ENCODE data around the gene POLR2F. TPM values are rescaled to one million over a fixed set of nuclear protein-coding genes. Genes with fewer than 3 reads are reported as not detected.
"Not testable (repeated sequence)": the region's sequence is repeated elsewhere in the genome, so short reads cannot be mapped to it uniquely, and the experiment has no call there.

POLR2F gene
- total RNA-seq, 2 donors from 2014 or later, result 51.1 to 60.2 TPM

DNA sequence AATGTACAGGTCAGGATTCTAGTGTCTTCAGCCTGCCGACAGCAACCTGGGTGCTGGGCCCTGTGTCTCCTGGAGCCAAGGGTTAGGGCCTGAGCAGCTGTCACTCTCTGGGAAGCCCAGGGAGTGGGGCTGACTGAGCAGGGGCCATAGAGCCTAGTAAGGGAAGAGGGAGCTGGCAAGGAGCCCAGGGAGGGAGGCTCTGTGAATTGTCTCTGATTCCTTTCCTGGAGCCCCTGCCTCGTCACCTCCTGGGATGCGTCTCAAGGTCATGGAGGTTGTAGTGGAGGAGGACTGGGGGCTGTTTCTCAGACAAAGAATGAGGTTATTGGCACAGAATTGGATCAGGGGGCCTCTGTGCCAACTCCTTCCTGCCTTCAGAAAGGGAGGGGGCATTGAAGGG, 19.0 kb downstream of the POLR2F start:
- DNase-seq, result no peak
- intact Hi-C loops (cut with DNase I, micrococcal nuclease), result no loop called here
- ATAC-seq, result no peak

DNA sequence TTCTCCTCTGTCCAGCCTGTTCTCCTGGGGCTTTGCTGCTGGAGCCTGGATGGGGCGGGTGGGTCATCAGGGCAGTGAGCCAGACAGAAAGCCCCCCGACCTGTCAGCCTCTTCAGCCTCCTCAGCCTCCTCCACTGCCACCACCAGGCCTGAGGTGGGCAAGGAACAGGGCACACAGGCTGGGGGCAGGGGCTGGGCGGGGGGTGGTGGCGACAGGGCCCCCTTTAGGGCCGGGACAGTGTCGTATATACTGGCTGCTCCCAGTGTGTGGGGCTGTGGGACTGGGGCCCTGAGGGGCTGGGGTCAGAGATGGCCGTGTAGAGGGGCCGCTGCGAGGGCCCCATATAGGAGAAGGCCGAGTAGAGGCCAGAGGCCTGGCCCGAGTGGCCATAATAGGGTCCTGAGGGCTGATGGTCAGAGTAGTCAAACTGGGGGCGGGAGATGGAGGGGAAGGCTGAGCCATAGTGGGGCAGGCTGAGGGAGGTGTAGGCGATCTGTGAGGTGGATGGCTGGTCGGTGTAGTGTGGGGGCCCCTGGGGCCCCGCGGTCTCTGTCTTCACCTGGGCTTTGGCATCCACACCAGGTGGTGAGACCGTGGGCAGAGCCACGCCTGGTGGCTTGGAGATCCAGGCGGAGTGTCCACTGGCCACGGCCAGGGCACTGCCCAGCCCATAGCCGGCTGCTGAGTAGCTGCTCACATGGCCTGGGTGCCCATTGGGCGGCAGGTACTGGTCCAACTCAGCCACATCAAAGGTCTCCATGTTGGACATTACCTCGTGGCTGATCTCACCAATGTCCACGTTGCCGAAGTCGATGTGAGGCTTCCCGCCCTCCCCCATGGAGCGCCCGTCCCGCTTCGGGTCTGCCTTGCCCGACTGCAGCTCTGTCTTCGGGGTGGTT, 20.0 kb downstream of the POLR2F start:
- DNase-seq (no peak), ATAC-seq (no peak)
- intact Hi-C loops (cut with DNase I, micrococcal nuclease), result no loop called here

GRCh38 chr22:37975153-37975552, 21.7 kb downstream of the POLR2F start:
- ATAC-seq, result no peak
- DNase-seq, result no peak
- intact Hi-C loops (cut with DNase I, micrococcal nuclease), result no loop called here

- DNase-seq; intact Hi-C loops (cut with DNase I, micrococcal nuclease); ATAC-seq: not testable (repeated sequence)
These were observed 22.5 kb downstream of the POLR2F start for GRCh38 chr22:37976022-37976421.

GRCh38 chr22:37976547-37976946, 23.0 kb downstream of the POLR2F start:
- ATAC-seq (no peak), DNase-seq (no peak)
- intact Hi-C loops (cut with DNase I, micrococcal nuclease), result no loop called here

- intact Hi-C loops (cut with DNase I, micrococcal nuclease), result no loop called here
- ATAC-seq (no peak), DNase-seq (no peak)
These were observed 26.3 kb downstream of the POLR2F start for GRCh38 chr22:37979782-37980181.

GRCh38 chr22:37981282-37982011, 27.9 kb downstream of the POLR2F start:
- peak; percentile 37 to 40 for DNase-seq
- intact Hi-C loops (cut with DNase I, micrococcal nuclease), result no loop called here
- peak; percentile 92 for ATAC-seq

DNA sequence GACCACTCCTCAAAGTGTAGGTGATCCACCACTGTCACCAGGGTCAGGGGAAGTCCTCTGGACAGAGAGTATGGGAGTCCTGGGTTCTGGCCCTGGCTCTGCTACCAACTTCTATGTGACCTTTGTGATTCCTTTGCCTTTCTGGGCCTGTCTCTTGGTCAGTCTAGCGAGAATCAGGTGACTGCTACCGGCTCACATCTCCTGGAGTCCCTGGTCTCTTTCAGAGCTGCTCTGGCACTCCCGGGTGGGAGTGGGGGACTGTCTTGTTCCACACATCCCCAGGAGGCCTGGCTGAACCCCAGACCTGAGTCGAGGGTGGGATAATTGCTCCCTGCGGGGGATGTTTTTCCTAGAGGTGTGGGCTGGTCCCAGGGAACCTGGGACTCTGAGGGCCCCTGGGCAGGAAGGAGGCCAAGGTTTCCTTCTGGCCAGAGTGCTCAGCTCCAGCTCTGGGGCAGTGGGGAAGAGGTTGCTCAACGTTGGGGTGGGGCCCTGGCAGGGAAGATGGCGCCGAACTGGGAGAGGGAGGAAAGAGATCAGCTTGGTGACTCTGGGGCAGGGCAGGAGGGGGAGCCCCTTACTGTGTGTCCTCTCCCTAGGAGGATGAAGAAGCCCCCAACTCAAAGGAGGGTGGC, 28.8 kb downstream of the POLR2F start:
- intact Hi-C loops (cut with DNase I, micrococcal nuclease), result no loop called here
- DNase-seq (no peak), ATAC-seq (peak; percentile 13)

DNA sequence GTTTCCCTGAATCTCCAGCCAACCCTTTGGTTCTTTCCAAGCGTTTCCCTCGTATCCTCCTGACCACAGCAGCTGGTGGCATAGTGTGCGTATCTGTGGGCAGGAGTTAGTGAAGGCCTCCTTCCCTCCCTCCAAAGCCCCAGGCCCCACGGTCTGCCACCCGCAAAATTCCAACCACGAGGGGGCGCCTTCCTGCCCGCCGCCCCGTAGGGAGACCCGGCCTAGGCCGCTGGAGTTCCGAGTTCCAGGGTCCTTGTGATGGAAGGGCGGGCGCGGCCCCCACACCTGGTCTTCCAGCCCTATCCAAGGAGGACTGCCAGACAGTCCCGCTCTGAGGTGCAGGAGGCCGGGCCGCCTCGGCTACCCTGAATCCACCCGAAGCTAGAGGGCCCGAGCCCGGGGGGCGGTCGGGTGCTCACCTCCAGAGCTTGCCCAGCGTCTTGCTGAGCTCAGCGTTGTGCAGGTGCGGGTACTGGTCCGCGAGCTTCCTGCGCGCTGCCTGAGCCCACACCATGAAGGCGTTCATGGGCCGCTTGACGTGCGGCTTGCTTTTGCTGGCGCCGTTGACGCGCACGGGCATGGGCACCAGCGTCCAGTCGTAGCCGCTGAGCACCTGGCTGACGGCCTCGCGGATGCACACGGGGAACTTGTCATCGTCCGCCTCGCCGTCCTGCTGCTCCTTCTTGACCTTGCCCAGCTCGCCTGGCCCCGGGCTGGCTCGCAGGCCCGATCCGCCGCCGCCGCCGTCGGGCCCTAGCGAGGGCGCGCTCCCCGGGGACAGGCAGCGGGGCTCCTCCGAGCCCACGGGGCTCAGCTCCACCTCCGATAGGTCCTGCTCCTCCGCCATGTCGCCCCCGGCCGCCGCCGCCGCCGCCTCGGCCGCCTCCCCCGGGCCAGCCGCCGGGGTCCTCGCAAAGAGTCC, 29.7 kb downstream of the POLR2F start:
- DNase-seq (no peak), ATAC-seq (no peak)
- intact Hi-C loops (cut with DNase I, micrococcal nuclease), result no loop called here

DNA sequence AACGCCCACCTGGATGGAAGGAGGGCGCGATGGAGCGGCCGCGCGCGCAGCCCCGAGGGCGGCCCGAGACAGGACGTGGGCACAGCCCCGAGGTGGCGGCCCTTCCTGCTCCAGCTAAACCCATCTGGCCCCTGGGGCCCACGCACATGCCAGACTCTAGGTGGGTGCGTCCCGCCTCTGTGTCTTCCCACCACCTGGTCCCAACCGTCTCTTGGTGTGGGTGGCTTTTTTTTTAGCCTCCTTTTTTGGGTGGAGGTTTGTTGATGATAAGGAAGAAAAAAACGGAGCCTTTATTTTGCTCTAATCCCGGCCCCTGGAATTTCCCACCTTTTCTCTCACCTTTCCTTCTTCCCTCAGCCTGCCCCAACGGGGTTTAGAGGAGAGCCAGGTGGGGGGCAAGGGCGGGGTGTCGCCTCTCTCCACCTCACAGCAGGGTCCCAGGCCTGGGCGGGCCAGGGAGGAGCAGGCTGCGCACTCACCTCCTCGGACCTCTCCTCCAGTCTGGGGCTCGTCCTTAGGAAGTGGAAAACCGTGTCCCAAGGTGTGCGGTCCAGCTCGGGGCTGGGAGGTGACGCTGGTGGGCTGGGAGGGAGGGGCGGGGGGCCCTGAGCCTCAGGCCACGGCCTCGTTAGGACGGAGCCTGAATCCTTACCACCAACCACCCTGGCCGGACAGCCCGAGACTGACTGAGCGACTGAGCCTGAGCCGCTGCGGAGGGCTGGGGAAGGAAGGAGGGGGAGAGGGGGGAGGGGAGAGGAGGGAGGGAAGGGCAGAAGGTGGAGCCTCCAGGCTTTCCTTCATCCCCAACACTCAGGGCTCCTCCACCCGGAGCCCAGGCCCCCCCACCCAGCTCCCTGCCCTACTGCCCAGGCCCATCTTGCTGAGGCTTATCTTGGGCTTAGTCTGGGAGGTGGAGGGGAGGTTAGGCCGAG, 30.6 kb downstream of the POLR2F start, which contains the start of gene SOX10:
TSS of gene SOX10 (minus strand) at position 696 of the 932 bp plus-strand sequence. CDS start 771 bp downstream, outside the sequence.
- ATAC-seq (no peak), DNase-seq (no peak)
- intact Hi-C loops (cut with DNase I, micrococcal nuclease), result no loop called here

DNA sequence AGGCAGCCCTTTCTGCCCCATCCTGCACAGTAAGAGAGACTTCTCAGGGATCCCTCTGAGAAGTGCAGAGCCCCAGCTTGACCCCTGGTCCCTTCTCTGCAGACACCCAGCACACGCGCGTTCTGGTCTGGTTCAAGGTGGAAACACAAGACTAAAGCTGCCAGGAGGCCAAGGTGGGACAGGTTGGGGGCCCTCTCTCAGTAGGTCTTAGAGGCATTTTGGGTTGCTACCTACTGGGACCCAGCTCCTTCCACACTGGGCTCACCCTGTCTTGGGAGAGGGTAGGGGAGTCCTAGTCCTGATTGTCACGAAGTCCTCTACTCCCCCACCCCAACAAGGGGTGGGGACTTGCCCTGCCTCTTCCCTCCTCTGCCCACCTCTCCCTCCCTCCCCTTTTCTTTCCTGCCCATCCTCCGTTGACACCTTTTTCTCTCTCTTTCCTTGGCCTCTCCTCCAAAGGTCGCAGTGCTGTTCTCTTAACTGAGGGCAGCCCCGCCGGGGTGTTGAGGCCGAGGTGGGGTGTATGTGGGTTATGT, 31.6 kb downstream of the POLR2F start:
- intact Hi-C loops (cut with DNase I, micrococcal nuclease), result no loop called here
- ATAC-seq (no peak), DNase-seq (no peak)

GRCh38 chr22:37985751-37986281, 32.3 kb downstream of the POLR2F start:
- no peak for DNase-seq
- no peak for ATAC-seq
- intact Hi-C loops (cut with DNase I, micrococcal nuclease), result no loop called here

DNA sequence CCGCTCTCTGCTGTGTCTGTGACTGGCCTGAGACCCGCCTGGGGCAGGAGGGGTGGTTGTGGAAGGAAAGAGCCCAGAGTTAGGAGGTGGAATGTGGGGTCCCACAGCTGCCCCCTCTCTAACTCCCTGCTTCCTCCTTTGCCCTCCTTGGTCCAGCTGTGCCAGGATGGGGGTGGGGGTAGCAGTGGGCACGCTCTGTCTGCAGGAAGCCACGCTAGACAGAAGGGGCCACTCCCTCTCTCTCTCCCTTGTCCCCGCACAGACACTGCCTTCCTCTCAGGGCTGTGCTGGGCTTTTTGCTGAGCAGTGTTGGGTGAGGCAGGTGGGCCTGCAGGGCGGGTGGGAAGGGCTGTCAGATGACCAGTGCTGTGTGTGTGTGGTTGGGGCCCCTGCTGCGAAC, 32.9 kb downstream of the POLR2F start:
- DNase-seq (no peak), ATAC-seq (no peak)
- intact Hi-C loops (cut with DNase I, micrococcal nuclease), result no loop called here

GRCh38 chr22:37989146-37990045, 35.9 kb downstream of the POLR2F start:
- DNase-seq (no peak), ATAC-seq (no peak)
- intact Hi-C loops (cut with DNase I, micrococcal nuclease), result no loop called here

- no peak for DNase-seq
- no peak for ATAC-seq
- intact Hi-C loops (cut with DNase I, micrococcal nuclease), result no loop called here
These were observed 36.8 kb downstream of the POLR2F start for GRCh38 chr22:37990301-37990700.

DNA sequence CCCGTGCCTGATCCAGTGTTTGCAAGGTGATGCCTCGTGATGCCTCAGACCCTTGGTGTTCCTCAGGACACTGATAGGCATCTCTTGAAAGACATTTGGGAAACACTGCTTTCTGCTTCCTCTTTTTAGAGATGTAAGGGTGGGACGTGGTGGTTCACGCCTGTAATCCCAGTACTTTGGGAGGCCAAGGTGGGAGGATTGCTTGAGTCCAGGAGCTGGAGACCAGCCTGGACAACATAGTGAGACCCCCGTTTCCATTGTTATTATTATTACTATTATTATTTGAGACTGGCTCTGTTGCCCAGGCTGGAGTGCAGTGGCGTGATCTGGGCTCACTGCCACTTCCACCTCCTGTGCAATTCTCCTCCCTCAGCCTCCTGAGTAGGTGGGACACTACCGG, 37.4 kb downstream of the POLR2F start:
- intact Hi-C loops (cut with DNase I, micrococcal nuclease), result no loop called here

More for the DNA sequence above, 37.4 kb downstream of the POLR2F start:
- ATAC-seq (no peak), DNase-seq (no peak)

All from left colon (tissue), 2 donors.